Stimulated activated CD4-positive, alpha-beta T cell treated with anti-CD3 and anti-CD28 coated beads, Interleukin-1b, Interleukin-23, amount 100 ng/mL, for 4 hours (primary cell): ENCODE measurements around the gene CCDC183.
"Not testable (repeated sequence)": the region's sequence is repeated elsewhere in the genome, so short reads cannot be mapped to it uniquely, and the experiment has no call there.

Source experiments
- DNase-seq, 2 donors: peaks; one replicate each; pipeline ENCODE4 v3.0.0-alpha.2; 2020; ENCODE audit warnings: low read depth in 2 of 2

Gene CCDC183

GRCh38 chr9:136784997-136785361, 11.2 kb upstream of the CCDC183 start:
- no peak for DNase-seq

- DNase-seq: not testable (repeated sequence)
Observed at GRCh38 chr9:136785565-136786355, 10.4 kb upstream of the CCDC183 start.

- DNase-seq: no peak
Observed at GRCh38 chr9:136786451-136786850, 9.7 kb upstream of the CCDC183 start.

- DNase-seq: not testable (repeated sequence)
Observed at GRCh38 chr9:136786983-136787382, 9.2 kb upstream of the CCDC183 start.

- peak; percentile 32 to 61 for DNase-seq
Observed at GRCh38 chr9:136787690-136788400, 8.3 kb upstream of the CCDC183 start.

GRCh38 chr9:136788644-136789522, 7.3 kb upstream of the CCDC183 start:
- DNase-seq: not testable (repeated sequence)

GRCh38 chr9:136789523-136789937, 6.6 kb upstream of the CCDC183 start:
- DNase-seq: no peak

GRCh38 chr9:136790640-136791515, 5.3 kb upstream of the CCDC183 start, which contains the start of gene TMEM141:
Gene TMEM141 (plus strand): TSS chr9:136791344. CDS start chr9:136791371, 27 bp downstream.
- DNase-seq: peak; percentile 99 to 100

GRCh38 chr9:136791516-136792276, 4.4 kb upstream of the CCDC183 start:
- DNase-seq: peak; percentile 43 to 53

GRCh38 chr9:136792321-136793085, 3.6 kb upstream of the CCDC183 start:
- DNase-seq: no peak

- DNase-seq: no peak
Observed at GRCh38 chr9:136793086-136793946, 2.8 kb upstream of the CCDC183 start.

GRCh38 chr9:136794281-136794999, 1.7 kb upstream of the CCDC183 start:
- no peak for DNase-seq

GRCh38 chr9:136795000-136795348, 1.2 kb upstream of the CCDC183 start:
- no peak for DNase-seq

- DNase-seq: not testable (repeated sequence)
Observed at GRCh38 chr9:136796775-136797347, 723 bp downstream of the CCDC183 start.

- DNase-seq: no peak
Observed at GRCh38 chr9:136798708-136799078, 2.6 kb downstream of the CCDC183 start.

- DNase-seq: no peak
Observed at GRCh38 chr9:136799079-136799853, 3.1 kb downstream of the CCDC183 start.
